K562 treated with DMSO at 1 percent for 48 hours (cell line): Measurements from ENCODE around the gene MIS12. TPM values are rescaled to one million over a fixed set of nuclear protein-coding genes. Genes with fewer than 3 reads are reported as not detected.

Experiments
- total RNA-seq: library from RNA; unstranded; fragments of 300-600 nt; gene quantifications from 2 replicates; pipeline ENCODE4 v1.2.3, GENCODE V29; 2022; ENCODE audit warnings: low replicate concordance; ENCODE audit errors: extremely low read depth

MIS12 gene
- total RNA-seq: not detected in 2 replicates

GRCh38 chr17:5486206-5487124 is at the start of gene MIS12:
Gene MIS12 (plus strand): TSS chr17:5486566. CDS start chr17:5488863, 2,297 bp downstream.

GRCh38 chr17:5438716-5439445 is 47.5 kb upstream of the MIS12 start, which contains the start of gene C1QBP:
Gene C1QBP (minus strand): TSS chr17:5439155. CDS start chr17:5439073, 82 bp downstream.

GRCh38 chr17:5485270-5486205 is 828 bp upstream of the MIS12 start, which contains the start of gene DERL2:
Gene DERL2 (minus strand): TSS chr17:5486178. CDS start chr17:5486161, 17 bp downstream.

Other genes starting within 250 kb of the MIS12 start
- gene RABEP1, start 204.3 kb upstream of the MIS12 start, total RNA-seq: not detected in 2 replicates
- not detected in 2 replicates for gene NUP88, start 66.9 kb upstream of the MIS12 start, total RNA-seq
- not detected in 2 replicates for gene RPAIN, start 66.4 kb upstream of the MIS12 start, total RNA-seq
- not detected in 2 replicates for gene C1QBP, start 47.4 kb upstream of the MIS12 start, total RNA-seq
- gene DHX33, start 17.6 kb upstream of the MIS12 start, total RNA-seq: not detected in 2 replicates
- gene DERL2, start 388 bp upstream of the MIS12 start, total RNA-seq: not detected in 2 replicates
- gene NLRP1, start 97.9 kb downstream of the MIS12 start, total RNA-seq: not detected in 2 replicates